A549 (cell line): Measurements from ENCODE around the gene CHTF18. TPM values are rescaled to one million over a fixed set of nuclear protein-coding genes. Genes with fewer than 3 reads are reported as not detected.

Experiments used
- ATAC-seq, 2 experiments: fragments of 200-7000 bp in 1 of 2; fragments of >200 bp in 1 of 2; cut with Nextera tagmentation in 1 of 2; cut with Tn5 transposase in 1 of 2; 3 replicates each; pipeline versions ENCODE4 v1.8.0 to v1.9.1; 2018 to 2020; ENCODE audit warnings: mild to moderate bottlenecking in 1 of 2, moderate library complexity in 1 of 2
- CTCF ChIA-PET: fragments of 300-600 bp; sonication (Branson Sonifier 250); formaldehyde crosslinking; extraction: SDS; loops from one replicate; lab custom pipeline; 2021; ENCODE audit warnings: antibody characterized with exemption, inconsistent platforms; lab: Yijun Ruan, JAX
- POLR2A ChIA-PET: fragments of 350-600 bp; formaldehyde crosslinking; extraction: SDS; loops from one replicate; lab custom pipeline; 2021; ENCODE audit warnings: antibody characterized with exemption, inconsistent platforms; lab: Yijun Ruan, JAX
- DNase-seq, 2 experiments: peaks; one replicate each; pipeline versions ENCODE4 v3.0.0 to v3.0.0-alpha.2; 2011 to 2016; ENCODE audit warnings: low read depth in 1 of 2, low spot score in 1 of 2
- FAIRE-seq: peaks from 2 replicates; lab custom pipeline; 2011; peaks lifted over from hg19 to GRCh38; lab: Jason Lieb, UNC
- H3K27ac ChIP-seq, 2 experiments: fragments of >200 bp; sonication (Bioruptor Twin); formaldehyde crosslinking; 3 replicates each; pipeline ENCODE4 v1.5.1; 2016 to 2017
- H3K4me1 ChIP-seq: fragments of >200 bp; sonication (Bioruptor Twin); formaldehyde crosslinking; 3 replicates; pipeline ENCODE4 v1.6.1; 2016
- H3K4me2 ChIP-seq: fragments of >200 bp; sonication (Bioruptor Twin); formaldehyde crosslinking; 3 replicates; pipeline ENCODE4 v1.6.1; 2016
- H3K4me3 ChIP-seq: fragments of >200 bp; sonication (Bioruptor Twin); formaldehyde crosslinking; 3 replicates; pipeline ENCODE4 v1.5.1; 2016
- H3K9me3 ChIP-seq: fragments of >200 bp; sonication (Bioruptor Twin); formaldehyde crosslinking; 3 replicates; pipeline ENCODE4 v1.6.1; 2016
- BHLHE40 ChIP-seq: IDR thresholded peaks from 2 replicates; pipeline ENCODE4 v1.6.1; 2012; ENCODE audit warnings: low read depth, low read length, inconsistent platforms
- CBX8 ChIP-seq: fragments of 200-600 bp; sonication (generic); IDR thresholded peaks from 2 replicates; pipeline ENCODE4 v1.6.1; 2016
- HDAC2 ChIP-seq: fragments of 200-600 bp; sonication (generic); IDR thresholded peaks from 2 replicates; pipeline ENCODE4 v1.6.1; 2016
- HEYL ChIP-seq: fragments of 250-450 bp; sonication (Bioruptor Pico); IDR thresholded peaks from 2 replicates; pipeline ENCODE4 v1.8.0; 2021; ENCODE audit warnings: mild to moderate bottlenecking, moderate library complexity
- JUN ChIP-seq, 2 experiments: fragments of >200 bp; sonication (Bioruptor Twin); formaldehyde crosslinking; IDR thresholded peaks; 2 replicates in 1 of 2; 3 replicates in 1 of 2; pipeline ENCODE4 v1.6.1; 2016 to 2017
- NR3C1 ChIP-seq: fragments of >200 bp; sonication (Bioruptor Twin); formaldehyde crosslinking; IDR thresholded peaks from 3 replicates; pipeline ENCODE4 v1.6.1; 2017
- RARB ChIP-seq: fragments of 250-450 bp; sonication (Bioruptor Pico); IDR thresholded peaks from 2 replicates; pipeline ENCODE4 v1.8.0; 2021; ENCODE audit warnings: mild to moderate bottlenecking, moderate library complexity
- RNF2 ChIP-seq: fragments of 200-600 bp; sonication (generic); IDR thresholded peaks from 2 replicates; pipeline ENCODE4 v1.6.1; 2016; ENCODE audit warnings: low read depth, mild to moderate bottlenecking, antibody characterized with exemption, moderate library complexity, borderline replicate concordance
- SMC3 ChIP-seq: fragments of >200 bp; sonication (Bioruptor Twin); formaldehyde crosslinking; IDR thresholded peaks from 3 replicates; pipeline ENCODE4 v1.6.1; 2018; ENCODE audit warnings: inconsistent platforms
- SREBF2 ChIP-seq: fragments of 450-650 bp; IDR thresholded peaks from 2 replicates; pipeline ENCODE4 v1.6.1; 2014; ENCODE audit warnings: mild to moderate bottlenecking, moderate library complexity
- TFCP2L1 ChIP-seq: fragments of 250-450 bp; sonication (Bioruptor Pico); IDR thresholded peaks from 2 replicates; pipeline ENCODE4 v1.5.0; 2021; ENCODE audit warnings: mild to moderate bottlenecking
- WGBS: methylation state at CpG from one replicate; pipeline ENCODE4 v1.1.6; 2017; ENCODE audit errors: missing lambda C conversion rate; 5-methylcytosine and 5-hydroxymethylcytosine counted together
- polyA plus RNA-seq, 4 experiments: library from polyadenylated mRNA; depleted of rRNA in 3 of 4; stranded (reverse); fragments of >200 nt; fragmentation: RNase III in 1 of 4; extraction: RNeasy Plus Mini Kit Qiagen cat#74134 plus additional on column Dnase treatment in 1 of 4; gene quantifications; 2 replicates in 3 of 4; 3 replicates in 1 of 4; pipeline ENCODE4 v1.2.3, GENCODE V29; 2011 to 2017
- TF ChIP-seq, protein P1 (sequence below): fragments of >200 bp; sonication (Bioruptor Twin); formaldehyde crosslinking; IDR thresholded peaks from 3 replicates; pipeline ENCODE4 v1.5.1; 2016
- TF ChIP-seq, protein P2 (sequence below): fragments of 200-600 bp; sonication (generic); IDR thresholded peaks from 2 replicates; pipeline ENCODE4 v1.6.1; 2016; ENCODE audit warnings: antibody characterized with exemption, mild to moderate bottlenecking, moderate library complexity

CHTF18 gene
- polyA plus RNA-seq, 2 of the 4 experiments (the other 2 are of a cell fraction): 4.8 to 36.7 TPM

DNA sequence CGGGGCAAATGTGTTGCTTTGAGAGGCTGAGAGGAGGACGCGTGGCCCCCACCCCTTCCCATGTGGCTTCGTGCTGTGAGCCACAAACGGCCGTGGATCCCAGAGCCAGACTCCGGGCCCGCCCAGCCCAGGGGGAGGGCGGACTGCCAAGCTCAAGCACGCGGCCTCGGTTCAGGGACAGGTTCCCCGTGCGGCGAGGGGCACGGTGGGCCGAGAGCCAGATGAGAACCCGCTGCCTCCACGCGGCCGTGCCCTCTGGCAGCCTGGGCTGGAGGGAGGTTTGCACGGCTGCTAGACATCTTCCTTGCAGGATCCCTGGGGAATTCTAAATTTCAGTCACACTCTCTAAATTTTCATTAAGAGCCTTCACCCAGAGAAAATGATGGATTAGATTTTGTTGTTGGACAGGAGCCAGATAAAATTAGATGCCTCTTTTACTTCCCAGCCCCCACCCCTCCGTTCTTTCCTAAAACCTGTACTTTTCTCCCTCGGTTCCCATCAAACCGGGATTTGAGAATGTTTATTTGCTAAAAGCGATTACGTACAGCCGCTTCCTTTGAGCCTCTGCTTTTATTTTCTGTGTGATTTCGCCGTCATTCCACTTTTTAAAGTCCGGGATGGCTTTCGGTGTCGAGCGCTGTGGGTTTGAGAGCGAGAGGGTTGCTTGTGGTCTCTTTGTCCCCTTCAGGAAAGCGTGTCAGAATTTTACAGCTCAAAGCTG is 37.1 kb downstream of the CHTF18 start:
- no peak for TF ChIP-seq SREBF2
- no peak for TF ChIP-seq SMC3
- DNase-seq (no peak), FAIRE-seq (no peak), ATAC-seq (no peak)
- no peak overlapping the region for H3K27ac ChIP-seq
- ChIA-PET POLR2A (no interaction called here), CTCF (interaction anchor here (0.9 to 1.1 kb wide), 2 partner anchors 11 to 230 kb away, joined by 3 to 4 read pairs; no protein-coding TSS in a partner anchor)
- H3K4me2 ChIP-seq: no peak overlapping the region
- H3K4me1 ChIP-seq: no peaks in the 10 kb centered on the region
- no peak overlapping the region for H3K4me3 ChIP-seq
- 67% methylated on average over 25 of the region's 36 CpGs for WGBS
- H3K9me3 ChIP-seq: no peaks in the 10 kb centered on the region

DNA sequence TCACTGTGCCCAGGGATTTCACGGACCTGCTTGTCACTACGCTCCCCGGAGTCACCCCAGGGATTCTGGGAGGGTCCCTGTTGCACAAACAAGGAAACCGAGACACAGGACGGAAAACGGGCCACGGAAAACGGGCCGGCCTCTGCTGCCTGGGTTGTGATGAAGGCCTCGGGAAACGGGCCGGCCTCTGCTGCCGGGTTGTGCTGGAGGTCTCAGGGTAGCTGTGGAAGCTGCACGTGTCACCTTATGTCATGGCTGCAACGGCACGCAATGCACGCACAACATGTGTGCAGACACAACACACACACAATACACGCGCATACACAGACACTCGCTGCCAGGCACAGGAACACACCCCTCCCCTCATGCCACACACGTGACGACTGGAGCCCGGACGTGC is 39.1 kb downstream of the CHTF18 start:
- peaks cover 3% of the 10 kb centered on the region; the same call in 1 of the 3 replicates for H3K4me1 ChIP-seq
- POLR2A ChIA-PET: no interaction called here
- no peak for DNase-seq
- CTCF ChIA-PET: no interaction called here
- H3K9me3 ChIP-seq: no peaks in the 10 kb centered on the region
- ATAC-seq: no peak
- no peak overlapping the region for H3K4me2 ChIP-seq
- FAIRE-seq: no peak
- no peak overlapping the region for H3K27ac ChIP-seq
- H3K4me3 ChIP-seq: no peak overlapping the region
- TF ChIP-seq, protein P1, sequence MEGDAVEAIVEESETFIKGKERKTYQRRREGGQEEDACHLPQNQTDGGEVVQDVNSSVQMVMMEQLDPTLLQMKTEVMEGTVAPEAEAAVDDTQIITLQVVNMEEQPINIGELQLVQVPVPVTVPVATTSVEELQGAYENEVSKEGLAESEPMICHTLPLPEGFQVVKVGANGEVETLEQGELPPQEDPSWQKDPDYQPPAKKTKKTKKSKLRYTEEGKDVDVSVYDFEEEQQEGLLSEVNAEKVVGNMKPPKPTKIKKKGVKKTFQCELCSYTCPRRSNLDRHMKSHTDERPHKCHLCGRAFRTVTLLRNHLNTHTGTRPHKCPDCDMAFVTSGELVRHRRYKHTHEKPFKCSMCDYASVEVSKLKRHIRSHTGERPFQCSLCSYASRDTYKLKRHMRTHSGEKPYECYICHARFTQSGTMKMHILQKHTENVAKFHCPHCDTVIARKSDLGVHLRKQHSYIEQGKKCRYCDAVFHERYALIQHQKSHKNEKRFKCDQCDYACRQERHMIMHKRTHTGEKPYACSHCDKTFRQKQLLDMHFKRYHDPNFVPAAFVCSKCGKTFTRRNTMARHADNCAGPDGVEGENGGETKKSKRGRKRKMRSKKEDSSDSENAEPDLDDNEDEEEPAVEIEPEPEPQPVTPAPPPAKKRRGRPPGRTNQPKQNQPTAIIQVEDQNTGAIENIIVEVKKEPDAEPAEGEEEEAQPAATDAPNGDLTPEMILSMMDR: no peak
- no peak for TF ChIP-seq BHLHE40
- WGBS: 83% methylated on average over 23 of the region's 24 CpGs

DNA sequence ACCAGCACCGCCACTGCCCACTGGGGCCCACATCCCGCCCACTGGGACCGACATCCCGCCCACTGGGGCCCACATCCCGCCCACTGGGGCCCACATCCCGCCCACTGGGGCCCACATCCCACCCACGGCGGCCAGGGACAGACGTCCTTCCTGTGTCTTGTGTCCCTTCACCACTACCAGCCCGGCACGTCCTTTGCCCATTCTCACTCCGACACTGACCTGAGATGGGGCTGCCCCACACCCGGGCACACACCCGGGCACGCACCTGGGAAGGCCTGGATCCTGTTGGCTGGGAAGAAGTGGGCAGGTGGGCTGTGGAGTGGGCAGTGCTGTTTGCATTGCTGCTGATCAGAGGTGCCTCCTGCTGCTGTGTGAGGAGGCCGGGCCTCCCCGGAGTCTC is 40.5 kb downstream of the CHTF18 start:
- POLR2A ChIA-PET: no interaction called here
- Histone ChIP-seq H3K4me3 (no peak overlapping the region), H3K4me2 (no peak overlapping the region), H3K27ac (no peak overlapping the region), H3K4me1 (peaks cover 3% of the 10 kb centered on the region; the same call in 1 of the 3 replicates), H3K9me3 (no peaks in the 10 kb centered on the region)
- no peak for FAIRE-seq
- ATAC-seq: no peak
- no peak for DNase-seq
- CTCF ChIA-PET: no interaction called here
- WGBS: 73% methylated on average over 11 of the region's 17 CpGs
- TF ChIP-seq RNF2 (no peak), CBX8 (no peak), NR3C1 (no peak), RARB (no peak), TFCP2L1 (CRISPR knock-in tag) (no peak), HDAC2 (no peak), JUN (IDR thresholded peaks at IDR 0.05) (no peak), HEYL (CRISPR knock-in tag) (no peak)
- TF ChIP-seq, protein P2, sequence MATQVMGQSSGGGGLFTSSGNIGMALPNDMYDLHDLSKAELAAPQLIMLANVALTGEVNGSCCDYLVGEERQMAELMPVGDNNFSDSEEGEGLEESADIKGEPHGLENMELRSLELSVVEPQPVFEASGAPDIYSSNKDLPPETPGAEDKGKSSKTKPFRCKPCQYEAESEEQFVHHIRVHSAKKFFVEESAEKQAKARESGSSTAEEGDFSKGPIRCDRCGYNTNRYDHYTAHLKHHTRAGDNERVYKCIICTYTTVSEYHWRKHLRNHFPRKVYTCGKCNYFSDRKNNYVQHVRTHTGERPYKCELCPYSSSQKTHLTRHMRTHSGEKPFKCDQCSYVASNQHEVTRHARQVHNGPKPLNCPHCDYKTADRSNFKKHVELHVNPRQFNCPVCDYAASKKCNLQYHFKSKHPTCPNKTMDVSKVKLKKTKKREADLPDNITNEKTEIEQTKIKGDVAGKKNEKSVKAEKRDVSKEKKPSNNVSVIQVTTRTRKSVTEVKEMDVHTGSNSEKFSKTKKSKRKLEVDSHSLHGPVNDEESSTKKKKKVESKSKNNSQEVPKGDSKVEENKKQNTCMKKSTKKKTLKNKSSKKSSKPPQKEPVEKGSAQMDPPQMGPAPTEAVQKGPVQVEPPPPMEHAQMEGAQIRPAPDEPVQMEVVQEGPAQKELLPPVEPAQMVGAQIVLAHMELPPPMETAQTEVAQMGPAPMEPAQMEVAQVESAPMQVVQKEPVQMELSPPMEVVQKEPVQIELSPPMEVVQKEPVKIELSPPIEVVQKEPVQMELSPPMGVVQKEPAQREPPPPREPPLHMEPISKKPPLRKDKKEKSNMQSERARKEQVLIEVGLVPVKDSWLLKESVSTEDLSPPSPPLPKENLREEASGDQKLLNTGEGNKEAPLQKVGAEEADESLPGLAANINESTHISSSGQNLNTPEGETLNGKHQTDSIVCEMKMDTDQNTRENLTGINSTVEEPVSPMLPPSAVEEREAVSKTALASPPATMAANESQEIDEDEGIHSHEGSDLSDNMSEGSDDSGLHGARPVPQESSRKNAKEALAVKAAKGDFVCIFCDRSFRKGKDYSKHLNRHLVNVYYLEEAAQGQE: no peak
